22Rv1 (cell line): ENCODE measurements around the gene MPZL1.

Source experiments
- H3K27ac ChIP-seq: fragments of 450-650 bp; 2 replicates; pipeline ENCODE4 v1.5.1; 2017
- ZFX ChIP-seq: fragments of 450-650 bp; IDR thresholded peaks from 2 replicates; pipeline ENCODE4 v1.6.1; 2017; ENCODE audit warnings: antibody characterized with exemption, borderline replicate concordance
- TF ChIP-seq, protein P1 (sequence below): fragments of 450-650 bp; IDR thresholded peaks from 2 replicates; pipeline ENCODE4 v1.5.1; 2017; ENCODE audit warnings: mild to moderate bottlenecking

The MPZL1 gene

GRCh38 chr1:167762061-167762746 is 40.4 kb downstream of the MPZL1 start:
- TF ChIP-seq, protein P1, sequence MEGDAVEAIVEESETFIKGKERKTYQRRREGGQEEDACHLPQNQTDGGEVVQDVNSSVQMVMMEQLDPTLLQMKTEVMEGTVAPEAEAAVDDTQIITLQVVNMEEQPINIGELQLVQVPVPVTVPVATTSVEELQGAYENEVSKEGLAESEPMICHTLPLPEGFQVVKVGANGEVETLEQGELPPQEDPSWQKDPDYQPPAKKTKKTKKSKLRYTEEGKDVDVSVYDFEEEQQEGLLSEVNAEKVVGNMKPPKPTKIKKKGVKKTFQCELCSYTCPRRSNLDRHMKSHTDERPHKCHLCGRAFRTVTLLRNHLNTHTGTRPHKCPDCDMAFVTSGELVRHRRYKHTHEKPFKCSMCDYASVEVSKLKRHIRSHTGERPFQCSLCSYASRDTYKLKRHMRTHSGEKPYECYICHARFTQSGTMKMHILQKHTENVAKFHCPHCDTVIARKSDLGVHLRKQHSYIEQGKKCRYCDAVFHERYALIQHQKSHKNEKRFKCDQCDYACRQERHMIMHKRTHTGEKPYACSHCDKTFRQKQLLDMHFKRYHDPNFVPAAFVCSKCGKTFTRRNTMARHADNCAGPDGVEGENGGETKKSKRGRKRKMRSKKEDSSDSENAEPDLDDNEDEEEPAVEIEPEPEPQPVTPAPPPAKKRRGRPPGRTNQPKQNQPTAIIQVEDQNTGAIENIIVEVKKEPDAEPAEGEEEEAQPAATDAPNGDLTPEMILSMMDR = no peak
- no peak for TF ChIP-seq ZFX
- H3K27ac ChIP-seq = no peak overlapping the region

DNA sequence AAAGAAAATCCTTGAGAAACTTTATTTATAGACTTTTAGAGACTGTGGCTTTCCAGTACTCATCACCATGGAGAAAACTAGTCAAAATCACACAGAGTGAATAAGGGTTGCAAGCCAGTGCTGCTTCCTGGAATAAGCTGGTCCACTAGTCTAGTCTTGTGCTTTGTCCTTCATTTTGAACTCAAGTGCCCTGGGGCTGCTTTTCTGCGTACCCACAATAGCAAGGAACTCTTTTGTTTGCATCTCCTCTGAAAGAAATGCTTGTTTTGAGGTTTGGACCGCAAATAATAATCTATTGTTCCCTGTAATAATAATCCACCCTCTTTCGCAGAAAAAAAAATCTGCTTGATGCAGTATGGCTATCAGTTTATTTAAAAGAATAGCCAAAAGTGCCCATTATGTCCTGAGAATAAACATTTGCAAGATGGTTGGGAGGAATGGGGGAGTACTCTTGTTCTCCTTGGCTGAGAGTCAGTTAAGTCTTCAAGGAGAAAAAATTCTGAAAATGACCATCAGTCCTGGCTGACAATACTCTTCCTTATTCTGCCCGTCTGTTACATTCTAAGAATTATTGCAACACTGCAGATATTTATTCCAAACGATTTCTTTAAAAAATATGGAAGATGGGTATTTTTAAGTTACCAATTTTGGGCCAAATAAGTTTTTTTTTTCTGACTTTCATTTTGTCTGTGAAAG is 41.9 kb downstream of the MPZL1 start:
- TF ChIP-seq ZFX = no peak
- no peak overlapping the region for H3K27ac ChIP-seq

GRCh38 chr1:167764458-167765330 is 42.9 kb downstream of the MPZL1 start:
- H3K27ac ChIP-seq = no peak overlapping the region
- TF ChIP-seq, protein P1 = no peak
- TF ChIP-seq ZFX = no peak

- TF ChIP-seq, protein P1 = no peak
- TF ChIP-seq ZFX = no peak
- no peak overlapping the region for H3K27ac ChIP-seq
These were observed 43.7 kb downstream of the MPZL1 start for GRCh38 chr1:167765496-167765895.

DNA sequence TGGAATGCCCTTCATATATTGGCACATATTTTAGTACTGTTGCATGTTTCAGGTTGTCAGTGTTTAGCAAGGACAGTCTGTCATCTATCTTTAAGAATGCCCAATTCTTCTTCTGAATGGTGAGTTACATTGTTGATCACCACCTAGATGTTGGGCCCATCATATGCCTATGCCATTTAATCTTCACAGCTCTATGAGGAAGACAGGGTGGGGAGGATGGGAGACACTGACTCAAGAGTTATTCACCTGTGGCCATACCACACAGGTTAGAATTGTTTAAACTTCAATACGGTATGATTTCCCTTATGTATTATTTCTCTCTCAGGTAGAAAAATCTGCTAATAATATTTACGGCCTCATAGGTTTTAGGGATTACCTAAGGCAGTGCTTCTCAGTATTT is 44.8 kb downstream of the MPZL1 start:
- no peak overlapping the region for H3K27ac ChIP-seq
- no peak for TF ChIP-seq ZFX
- TF ChIP-seq, protein P1 = no peak

- H3K27ac ChIP-seq = no peak overlapping the region
- TF ChIP-seq, protein P1 = no peak
- TF ChIP-seq ZFX = no peak
These were observed 46.0 kb downstream of the MPZL1 start for GRCh38 chr1:167767761-167768160.

DNA sequence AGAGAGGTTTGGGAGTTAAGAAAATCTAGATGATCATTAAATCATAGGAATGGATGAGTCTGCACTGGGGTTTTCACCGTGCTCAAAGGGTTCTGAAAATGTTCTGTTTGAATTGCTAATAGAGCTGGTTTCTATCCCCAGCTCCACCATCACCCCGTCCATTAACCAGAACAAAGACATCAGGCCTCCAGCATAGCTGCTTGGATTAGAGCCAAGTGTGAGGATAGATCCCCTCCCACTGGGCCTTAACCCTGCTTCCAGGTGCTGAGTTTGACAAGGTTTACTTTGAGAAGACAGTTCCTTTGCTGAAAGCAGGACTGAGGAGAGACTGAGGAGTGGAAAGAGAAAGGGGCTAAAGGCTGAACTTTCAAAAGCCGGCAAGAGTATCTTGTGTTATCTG is 48.3 kb downstream of the MPZL1 start:
- no peak overlapping the region for H3K27ac ChIP-seq
- TF ChIP-seq, protein P1 = no peak
- TF ChIP-seq ZFX = no peak
